OCI-M1 (cell line): ENCODE data around the gene SYNDIG1.

ENCODE experiments used
- DNase-seq: peaks from one replicate; lab custom pipeline; 2025; lab: John Stamatoyannopoulos, UW

SYNDIG1 gene

DNA sequence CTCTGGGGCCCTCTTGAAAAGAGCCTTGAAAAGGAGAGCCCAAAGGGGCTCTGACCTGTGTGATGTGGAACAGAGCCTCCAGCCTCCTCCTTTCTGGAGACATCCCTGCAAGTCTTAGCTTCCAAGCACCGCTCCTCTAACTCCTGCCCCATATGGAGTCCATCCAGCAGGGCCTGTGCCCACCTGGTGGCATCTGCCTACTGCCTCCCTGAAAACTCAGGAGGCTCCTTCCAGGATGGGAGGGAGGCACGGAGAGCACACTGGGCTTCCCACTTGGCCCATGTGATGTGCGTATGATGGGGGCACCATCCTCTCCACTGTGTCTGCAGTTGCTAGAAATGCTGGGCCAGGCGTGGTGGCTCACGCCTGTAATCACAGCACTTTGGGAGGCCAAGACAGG, 98.1 kb downstream of the SYNDIG1 start:
- DNase-seq = no peak

DNA sequence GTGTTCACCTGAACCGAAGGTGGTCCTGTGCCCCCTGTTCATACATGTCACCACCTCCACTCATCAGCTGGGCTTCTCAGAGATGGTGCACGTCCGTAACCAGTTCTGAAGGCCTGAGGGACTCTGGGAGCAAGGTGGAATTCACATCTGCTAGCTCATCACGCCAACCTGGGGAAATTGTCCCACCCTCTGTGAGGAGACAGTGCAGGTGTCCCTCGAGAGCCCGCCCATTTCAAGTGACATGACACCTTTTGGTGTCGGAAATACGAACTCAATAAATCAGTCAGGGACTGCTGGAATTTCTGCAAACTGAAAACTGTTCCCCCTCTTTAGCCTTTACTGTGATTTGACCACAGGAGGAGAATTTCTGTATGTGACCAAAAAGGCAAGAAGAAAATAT, 99.4 kb downstream of the SYNDIG1 start:
- DNase-seq = no peak

DNA sequence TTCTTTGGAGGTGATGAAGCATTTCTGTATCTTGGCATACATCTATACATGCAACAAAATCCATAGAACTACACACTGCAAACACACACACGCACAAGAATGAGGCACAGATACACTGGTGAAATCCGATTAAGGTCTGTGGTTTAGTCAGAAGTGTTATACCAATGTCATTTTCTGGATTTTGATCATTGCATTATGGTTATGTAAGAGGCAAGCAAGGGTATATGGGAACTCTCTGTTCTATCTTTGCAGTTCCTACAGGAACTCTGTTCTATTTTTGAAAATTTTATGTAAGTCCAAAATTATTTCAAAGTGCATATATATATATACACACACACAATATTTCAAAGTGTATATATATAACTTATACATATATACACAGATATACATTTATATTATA, 101.7 kb downstream of the SYNDIG1 start:
- no peak for DNase-seq

DNA sequence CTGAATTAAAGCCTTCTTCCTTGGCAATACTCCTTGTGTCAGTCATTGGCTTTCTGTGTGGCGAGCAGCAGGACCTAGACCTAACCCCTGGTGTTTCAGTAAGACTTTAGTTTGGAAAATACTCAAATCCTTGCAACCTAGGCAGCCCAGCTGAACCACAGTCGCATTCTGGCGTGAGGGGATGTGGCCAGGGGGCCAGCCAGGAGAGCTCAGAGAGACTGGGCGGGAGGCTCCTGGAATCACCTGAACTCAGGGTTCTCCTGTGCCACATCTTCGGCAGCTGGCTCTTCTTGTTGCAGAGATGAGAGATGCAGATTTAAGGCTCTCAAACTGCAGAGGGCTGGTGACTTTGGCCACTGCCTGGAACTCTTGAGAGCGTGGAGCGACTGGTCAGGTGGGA, 102.7 kb downstream of the SYNDIG1 start:
- DNase-seq = no peak

DNA sequence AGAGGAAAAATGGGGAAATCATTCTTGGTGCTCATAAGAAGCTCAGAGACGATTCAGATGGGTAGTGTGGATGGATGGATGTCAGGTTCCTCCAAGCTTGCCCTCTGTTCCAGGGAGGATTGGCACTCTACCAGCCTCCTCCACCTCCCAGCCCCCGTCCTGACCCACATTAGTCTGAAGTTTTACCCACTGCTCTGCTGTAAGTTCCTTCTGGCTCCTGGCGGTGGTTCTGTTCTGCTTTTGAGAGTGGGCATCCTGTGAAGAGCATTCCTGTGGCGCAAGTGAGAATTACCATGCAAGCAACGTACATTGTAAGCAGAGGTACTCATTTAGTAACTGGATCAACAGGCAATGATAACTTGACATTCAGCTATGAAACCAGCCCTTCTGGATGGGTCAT, 103.4 kb downstream of the SYNDIG1 start:
- no peak for DNase-seq

DNA sequence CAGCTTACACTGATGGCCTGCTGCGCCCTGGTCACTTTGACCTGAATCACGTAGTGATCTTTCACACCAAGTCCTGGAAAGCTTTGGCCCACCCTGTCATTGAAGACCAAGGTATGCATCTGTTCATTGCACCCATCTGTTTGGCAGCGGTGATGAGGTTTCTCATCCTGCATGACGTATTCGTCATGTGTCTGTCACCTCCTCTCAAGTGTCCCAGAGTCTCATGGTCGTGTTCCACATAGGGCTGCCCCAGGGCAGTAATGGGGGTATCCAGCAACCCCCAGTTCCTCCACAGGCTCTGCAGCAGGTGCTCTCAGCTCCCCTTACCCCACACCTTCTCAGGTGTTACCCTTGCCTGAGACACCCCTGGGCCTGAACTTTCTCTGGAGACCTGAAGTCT, 104.1 kb downstream of the SYNDIG1 start:
- DNase-seq = no peak

DNA sequence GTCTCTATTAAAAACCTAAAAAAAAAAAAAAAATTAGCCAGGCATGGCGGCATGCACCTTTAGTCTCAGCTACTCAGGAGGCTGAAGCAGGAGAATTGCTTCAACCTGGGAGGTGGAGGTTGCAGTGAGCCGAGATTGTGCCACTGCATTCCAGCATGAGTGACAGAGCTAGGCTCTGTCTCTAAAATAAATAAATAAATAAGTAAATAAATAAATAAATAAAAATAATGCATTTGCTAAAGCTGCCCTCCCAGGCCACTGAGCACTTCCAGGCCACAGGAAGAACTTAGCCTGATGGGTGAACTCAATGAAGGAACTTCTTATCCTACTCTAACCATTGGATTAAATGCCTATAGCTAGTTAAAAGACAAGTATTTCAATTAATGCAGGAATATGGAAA, 104.9 kb downstream of the SYNDIG1 start:
- no peak for DNase-seq

DNA sequence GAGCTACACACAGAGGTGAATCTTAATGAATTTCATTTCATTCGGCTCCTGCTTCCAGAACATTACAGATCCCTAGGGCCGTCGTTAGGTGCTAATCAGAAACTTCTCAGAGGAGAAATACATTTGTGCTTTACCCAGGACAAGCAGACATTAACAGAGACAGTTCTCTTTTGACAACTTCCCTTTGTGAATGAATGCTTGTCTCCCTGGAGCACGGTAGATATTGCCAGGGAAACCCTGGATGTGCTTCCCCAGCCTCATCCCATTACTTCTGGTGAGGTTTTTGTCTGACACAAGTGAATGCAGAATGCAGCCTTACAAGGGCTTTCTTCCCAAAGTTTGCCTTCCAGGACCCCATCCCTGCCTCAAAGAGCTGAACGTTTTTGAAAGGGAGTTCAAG, 105.4 kb downstream of the SYNDIG1 start:
- DNase-seq = no peak

DNA sequence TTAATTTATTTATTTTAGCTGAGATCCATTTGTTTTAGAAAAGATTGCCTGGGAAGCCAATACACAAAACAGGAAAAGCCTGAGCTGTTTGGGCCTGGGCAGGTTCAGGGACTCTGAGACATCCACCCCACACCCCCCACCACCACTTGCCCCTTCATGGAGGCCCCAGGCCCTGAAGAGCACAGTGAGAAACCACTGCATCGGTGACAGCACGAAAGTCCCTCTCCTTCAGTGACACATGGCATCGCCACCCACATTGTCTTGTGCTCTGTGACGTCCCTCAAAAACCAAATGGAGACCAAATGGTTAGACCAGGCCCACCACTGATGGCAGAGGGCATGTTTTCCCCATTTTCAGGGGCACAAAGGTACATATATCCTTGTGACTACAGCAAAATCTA, 106.4 kb downstream of the SYNDIG1 start:
- no peak for DNase-seq

DNA sequence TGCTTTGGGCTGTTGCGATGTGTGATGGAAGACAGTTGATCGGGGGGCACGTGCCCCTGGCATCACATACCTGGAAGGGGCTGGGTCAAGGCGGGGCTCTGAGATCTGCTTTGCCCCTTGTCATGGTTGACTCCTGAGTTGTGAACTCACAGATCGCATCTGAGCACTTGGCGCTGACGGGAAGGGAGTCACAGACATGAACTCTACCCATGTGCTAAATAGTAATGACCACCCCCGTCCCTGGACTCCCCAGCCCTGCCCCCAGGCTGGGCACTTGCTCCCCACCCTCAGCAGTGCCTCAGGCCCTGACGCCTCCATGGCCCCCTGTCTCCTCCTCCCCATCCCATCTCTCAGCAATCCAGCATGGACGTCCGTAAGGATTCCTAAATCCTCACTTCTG, 107.0 kb downstream of the SYNDIG1 start:
- no peak for DNase-seq

DNA sequence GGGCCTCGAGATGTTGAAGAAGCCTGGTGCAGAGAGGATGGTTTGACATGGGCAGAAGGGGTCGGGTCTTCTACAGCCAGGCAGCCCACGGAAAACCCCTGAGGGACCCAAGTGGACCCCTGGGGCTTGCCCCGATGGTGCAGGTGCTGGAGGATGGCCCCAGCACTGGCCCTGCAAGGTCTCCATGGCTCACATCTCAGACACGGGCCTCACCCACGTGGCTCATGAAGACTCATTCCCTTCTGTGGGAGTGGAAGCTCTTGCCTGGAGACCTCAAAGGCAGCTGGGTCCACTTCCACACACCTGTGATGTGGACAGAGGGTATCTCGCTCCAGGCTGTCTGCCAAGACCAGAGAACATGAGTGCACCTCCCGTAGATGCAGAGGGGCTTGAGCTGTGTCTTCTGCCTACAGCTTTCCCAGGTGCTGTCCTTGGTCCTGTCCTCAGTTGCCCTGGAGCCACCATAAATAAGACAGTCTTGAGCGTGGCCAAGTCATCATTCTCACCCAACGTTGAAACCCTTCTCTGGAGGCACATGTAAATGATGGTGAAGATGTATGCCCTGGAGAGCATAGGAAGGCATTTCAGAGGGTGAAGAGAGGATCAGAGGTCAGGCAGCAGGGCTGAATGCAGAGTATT, 108.0 kb downstream of the SYNDIG1 start:
- DNase-seq = no peak

DNA sequence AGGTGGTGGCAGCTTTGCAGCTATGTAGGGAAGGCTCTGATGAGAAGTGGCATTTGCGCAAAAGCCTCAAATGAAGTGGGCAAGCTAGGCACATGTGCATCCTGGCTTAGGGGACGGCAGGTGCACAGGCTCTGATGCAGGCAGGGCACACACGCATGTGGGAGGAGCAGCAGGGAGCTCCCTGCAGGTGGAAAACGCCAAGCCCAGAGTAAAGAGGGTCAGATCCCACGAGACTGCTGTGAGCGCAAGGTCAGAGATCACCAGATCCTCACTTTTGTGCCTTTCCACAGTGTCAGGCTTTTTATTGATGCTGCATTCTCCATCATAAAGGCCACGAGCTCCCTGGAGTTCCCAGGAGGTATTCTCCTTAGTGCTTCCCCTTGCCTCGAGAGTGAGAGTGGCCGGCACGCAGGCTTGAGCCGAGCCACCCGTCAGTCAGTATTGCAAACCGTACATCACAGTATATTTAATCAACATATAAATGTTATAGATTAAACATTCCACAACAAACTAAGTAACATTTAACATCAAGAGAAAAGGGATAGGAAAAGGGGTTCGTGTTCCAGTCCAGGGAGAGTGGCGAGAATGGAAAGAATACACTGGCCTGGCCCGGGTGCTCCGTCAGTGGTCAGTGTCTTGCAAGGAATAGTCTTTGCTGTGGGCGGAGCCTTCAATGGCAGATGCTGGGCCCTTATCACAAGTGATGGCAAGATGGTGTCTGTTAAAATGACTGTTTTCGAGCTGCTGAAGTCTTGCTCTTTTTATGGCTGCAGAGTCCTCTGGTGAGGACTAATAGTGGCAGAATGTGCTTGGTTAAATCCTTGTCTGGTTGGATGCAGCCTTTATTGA, 109.4 kb downstream of the SYNDIG1 start:
- DNase-seq = no peak

DNA sequence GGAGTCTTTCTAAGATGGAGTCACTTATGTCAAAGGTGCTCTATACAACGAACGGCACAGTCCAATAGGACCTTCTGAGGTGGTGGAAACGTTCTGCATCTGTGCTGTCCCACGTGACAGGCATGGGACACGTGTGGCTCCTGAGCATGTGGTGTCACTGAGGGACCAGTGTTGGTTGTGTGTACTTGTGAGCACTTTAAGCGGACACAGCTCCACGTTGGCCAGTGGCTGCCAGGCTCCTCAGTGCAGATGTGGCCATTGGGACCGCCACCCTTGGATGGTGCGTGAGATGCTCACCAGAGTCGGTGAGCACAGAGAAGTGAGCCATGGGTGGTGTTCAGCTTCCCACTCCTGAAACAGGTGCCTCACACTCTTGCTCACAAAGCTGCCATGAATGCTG, 110.0 kb downstream of the SYNDIG1 start:
- DNase-seq = no peak

DNA sequence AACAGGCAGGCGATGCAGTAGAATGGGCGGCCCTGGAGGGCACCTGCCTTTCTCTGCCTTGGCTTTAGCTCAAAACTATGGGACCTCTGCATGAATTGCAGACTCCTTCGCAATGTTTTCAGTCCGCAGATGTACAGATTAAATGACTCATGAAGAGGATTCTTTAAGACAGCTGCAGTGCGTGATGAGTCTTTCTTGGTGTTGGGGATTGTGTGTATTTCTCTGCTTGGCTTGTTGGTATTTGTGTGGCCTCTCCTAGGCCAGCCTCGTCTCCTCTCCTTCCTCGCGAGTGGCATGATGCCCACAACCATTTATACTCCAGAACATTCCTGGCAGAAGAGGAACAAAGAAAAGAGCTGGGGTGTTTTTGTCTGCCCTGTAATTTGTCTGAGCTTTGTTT, 110.6 kb downstream of the SYNDIG1 start:
- no peak for DNase-seq

DNA sequence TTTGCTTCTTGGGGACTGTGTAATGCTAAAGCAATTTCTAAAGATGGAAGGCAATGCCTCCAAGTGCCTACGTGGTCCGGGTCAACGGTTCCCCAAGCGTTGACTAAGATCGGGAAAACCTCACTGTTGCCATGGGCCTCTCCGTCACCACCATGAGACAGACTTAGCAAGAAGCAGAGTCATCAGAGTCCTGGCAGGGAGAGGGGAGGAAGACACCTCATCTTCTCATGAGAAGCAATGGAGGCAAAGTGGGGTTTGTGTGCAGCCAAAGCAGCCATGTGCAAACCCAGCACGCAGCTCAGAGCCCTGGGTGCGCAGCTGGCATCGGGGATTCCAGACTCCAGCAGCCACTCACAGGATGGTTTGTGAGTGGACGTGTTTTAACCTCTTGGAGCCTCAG, 111.4 kb downstream of the SYNDIG1 start:
- DNase-seq = no peak

DNA sequence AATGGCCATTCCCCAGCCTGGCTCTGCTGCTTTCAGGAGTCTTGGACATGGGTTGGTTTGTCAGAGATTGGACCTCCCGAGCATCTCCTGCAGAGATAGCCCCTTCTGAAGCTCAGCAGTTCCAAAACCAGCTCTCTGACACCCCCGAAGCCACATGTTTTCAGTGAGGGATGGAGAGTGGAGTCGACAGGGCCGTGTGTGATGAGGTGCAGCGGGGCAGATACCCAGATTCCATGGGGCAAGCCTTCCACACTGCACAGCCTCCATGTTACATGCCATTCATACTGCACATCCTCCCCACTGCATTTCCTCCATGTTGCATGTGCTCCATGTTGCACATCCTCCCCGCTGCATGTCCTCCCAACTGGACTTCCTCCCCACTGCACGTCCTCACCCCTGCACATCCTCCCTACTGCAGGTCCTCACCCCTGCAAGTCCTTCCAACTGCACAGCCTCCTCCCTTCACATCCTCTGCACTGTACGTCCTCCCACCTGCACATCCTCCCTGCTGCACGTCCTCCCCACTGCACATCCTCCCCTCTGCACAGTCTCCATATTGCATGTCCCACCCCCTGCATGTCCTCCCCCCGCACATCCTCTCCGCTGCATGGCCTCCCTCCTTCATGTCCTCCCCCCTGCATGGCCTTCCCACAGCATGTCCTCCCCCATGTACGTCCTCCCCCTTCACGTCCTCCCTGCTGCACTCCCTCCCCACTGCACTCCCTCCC, 112.2 kb downstream of the SYNDIG1 start:
- DNase-seq = no peak

DNA sequence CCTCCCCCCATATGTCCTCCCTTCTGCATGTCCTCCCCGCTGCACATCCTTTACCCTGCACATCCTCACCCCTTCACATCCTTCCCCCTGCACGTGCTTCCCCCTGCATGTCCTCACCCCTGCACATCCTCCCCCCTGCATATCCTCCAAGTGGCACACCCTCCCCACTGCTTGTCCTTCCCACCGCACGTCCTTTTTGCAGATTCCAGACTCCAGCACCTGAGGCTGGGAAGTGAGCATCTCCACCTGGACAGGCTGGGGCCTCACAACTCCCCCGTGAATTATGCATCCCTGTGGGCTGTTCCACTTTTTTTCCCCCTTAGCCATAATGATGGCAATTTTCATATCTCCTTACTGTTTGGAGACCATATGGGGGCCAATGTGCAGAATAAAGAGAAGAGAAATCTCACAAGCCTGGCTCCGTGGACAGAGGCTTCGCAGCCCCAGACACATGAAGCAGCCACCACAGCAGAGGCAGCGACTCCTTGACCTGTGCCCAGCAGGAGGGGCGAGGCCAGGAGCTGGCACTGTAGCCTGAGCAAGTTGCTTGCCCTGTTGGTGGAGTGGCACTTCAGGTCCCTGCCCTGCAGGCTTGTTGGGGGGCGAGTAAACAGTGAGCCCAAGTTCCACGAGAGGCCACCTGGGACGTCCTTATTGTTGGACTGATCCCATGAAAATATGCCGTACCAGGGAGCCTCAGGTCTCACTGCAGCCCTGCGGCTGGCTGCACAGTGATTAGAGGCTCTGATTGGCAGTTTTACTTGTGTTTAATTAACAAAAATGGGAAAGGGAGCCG, 113.1 kb downstream of the SYNDIG1 start:
- no peak for DNase-seq

DNA sequence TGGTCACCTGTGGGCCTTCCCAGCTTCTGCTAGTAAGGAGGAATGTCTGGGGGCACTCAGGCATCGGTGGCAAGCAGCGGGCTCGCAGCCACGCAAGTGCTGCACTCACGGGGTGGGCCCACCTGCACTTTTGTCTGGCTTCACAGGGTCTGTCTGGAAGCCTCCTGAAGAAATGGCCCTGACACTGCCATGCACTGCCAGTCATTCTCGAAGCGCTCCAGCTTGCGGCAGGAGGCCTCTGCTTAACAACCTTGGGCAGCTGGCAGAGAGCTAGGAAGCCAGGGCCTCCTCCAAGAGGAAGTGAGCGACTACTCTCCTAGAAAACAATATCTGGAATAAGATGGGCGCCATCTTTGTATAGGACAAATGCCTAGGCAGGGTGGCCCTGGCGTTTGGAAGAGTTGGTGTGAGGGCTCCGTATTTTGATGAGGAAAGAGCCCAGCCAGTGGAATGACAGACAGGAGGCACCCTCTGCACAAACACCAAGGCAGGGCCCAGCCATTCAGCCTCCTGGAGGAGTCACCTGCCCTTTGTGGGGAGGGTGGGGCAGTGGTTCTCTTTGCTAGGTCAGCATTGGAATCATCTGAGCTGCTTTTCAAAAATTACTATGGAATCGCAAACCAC, 113.9 kb downstream of the SYNDIG1 start:
- no peak for DNase-seq

DNA sequence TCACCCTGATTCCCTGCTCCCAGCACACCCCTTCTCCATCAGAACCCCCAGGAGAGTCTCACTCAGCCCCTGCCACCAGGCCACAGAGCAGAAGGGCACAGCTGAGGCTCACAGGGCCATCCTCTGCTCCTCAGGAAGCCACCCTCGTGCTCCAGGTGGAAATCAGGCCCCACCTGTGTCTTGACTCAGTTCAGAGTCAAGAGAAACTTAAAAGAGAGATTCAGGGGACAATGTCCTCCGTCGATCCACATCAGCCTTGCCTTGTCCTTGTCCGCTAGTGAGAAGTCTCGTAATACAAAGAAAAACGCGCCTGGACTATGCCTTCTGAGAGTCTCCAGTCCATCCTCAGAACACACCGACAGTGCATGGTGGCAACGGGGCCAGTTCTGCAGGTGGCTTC, 114.6 kb downstream of the SYNDIG1 start:
- no peak for DNase-seq

DNA sequence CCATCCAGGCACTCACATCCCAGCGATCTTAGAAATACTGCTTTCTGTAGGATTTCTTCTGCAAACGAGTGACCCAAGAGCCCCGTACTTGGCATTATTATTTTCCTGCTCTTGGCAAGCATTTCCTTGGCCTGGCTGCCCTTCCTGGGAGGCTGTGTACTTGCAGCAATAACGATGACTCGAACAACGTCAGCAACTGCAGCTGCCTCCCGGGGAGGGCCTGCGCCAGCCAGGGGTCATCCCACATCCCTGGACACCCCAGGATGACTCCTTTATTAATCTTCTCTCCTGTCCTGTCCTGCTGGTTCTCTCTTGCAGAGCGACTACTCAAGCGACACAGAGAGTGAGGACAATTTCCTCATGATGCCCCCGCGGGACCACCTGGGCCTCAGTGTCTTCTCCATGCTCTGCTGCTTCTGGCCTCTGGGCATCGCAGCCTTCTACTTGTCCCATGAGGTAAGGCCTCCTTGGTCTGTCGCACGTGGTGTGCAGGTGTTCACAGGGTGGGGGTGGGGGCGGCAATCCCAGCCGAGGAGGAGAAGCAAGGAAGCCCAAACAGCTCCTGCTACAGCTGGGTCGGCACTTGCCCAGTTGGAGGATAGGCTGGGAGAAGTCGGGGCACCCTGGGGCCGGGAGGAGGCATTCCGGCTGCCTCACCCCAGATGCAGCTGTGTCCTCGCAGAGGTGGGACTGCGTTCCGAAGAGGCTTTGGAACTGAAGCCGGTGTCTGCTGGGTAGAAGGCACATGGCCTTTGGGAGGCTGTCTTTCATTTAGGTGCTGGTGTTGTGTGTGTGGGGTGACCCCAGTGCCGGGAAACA, 115.3 kb downstream of the SYNDIG1 start:
- no peak for DNase-seq
